Stimulated activated CD8-positive, alpha-beta memory T cell treated with anti-CD3 and anti-CD28 coated beads, Interleukin-7, amount 100 ng/mL, for 4 hours (primary cell): Measurements from ENCODE around the gene OPN5.
"Not testable (repeated sequence)": the region's sequence is repeated elsewhere in the genome, so short reads cannot be mapped to it uniquely, and the experiment has no call there.

Experiments
- DNase-seq, 2 donors: peaks; one replicate each; pipeline ENCODE4 v3.0.0-alpha.2; 2020; ENCODE audit warnings: low read depth in 2 of 2

OPN5 gene, protein sequence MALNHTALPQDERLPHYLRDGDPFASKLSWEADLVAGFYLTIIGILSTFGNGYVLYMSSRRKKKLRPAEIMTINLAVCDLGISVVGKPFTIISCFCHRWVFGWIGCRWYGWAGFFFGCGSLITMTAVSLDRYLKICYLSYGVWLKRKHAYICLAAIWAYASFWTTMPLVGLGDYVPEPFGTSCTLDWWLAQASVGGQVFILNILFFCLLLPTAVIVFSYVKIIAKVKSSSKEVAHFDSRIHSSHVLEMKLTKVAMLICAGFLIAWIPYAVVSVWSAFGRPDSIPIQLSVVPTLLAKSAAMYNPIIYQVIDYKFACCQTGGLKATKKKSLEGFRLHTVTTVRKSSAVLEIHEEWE

DNA sequence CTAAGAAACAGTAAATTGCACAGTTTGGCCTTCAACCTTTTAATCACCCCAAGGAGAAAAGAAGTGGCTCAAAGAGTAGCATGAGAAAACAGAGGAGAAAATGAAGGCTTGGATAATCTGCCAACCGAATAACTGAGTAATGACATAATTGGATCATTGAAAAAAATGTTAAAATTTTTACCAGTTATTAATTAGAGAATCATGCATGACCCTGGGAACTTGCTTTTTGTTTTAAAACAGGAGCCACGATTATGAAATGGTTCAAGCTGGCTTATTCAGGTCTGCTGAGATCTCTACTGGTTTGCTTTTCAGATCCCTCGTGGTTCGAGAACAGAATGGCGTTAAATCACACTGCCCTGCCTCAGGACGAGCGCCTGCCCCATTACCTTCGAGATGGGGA, at the start of gene OPN5:
Gene OPN5, plus strand, starts transcription at position 301 of the 400 bp plus-strand sequence. Its CDS starts 35 bp downstream, at position 336.
- DNase-seq = no peak

DNA sequence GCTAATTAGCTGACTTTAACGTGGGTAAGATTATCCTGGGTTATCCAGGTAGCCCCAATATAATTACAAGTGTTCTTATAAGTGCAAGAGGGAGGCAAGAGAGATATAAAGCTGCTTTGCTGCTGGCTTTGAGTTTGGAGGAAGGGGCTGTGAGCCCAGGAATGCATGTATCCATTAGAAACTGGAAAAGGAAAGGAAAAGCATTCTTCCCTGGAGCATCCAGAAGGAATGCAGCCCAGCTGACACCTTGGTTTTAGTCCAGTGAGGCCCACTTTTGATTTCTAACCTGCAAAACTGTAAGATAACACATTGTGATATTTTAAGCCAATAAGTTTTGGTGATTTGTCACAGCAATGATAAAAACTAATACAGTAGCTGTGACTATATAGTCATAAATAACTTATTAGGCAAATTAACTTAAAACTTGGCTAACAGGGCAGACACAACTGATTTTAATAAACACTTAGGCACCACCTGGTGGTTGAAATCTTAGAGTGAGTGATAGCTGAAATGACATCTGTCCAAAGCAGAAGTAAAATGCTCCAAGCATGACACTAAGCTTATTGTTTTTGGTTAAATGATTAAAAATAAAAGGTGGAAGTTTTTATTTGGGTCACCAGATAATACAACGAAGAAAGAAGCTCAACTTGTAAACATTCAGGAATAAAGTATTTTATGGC, 47.8 kb upstream of the OPN5 start:
- DNase-seq = no peak

DNA sequence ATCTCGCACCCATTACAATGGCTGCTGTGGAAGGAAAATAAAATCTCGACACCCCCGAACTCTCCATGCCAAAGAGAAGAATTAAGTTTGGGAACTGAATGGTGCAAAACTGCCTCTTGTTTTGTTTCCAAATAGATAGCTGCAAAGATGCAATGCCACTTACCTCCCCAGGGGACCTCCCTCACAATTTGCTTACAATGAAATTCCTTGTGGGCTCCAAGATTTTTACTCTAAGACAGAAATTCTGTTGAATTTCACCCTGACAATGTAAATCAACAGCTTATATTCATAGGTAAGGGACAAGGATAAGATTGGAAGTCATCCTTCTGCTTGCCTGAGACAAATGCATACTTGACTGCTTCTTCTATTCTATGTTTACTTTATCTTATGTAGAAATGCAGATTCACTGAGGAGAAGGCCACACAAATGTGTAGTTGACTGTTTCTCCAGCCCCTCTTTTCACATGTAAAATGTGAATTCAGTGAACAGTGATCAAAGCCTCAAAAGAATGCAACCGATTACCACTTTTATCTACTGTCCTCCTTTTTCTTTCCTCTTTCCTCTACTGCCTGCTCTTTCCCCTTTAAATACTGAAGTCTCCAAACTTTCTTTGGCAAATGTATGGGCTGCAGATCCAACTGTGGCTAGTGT, 46.9 kb upstream of the OPN5 start:
- DNase-seq = no peak

DNA sequence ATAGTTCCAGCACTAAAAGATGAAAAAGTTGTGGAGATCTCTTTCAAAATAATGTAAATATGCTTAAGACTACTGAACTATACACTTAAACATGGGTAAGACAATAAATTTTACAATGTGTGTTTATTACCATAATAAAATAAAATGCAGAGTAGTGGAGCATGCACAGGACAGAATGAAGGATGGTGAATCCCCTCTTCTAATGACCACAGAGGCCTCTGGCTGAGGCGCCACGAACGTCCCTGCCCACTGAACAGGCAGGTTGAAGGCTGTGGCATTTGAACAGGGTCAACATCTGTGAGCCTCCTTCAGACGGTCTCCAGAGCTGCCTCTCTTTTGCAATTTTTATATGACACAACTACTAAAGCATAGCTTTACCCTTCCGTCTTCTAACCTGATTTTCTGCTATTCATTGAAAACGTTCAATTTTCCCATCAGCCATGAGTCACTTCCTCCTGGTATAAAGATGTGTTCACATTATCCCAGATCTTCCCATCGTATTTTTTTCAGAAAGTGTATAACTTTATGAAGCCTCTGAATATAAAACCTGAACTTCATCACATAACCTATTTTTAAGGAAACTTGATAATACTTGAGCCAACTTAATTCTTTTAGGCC, 45.6 kb upstream of the OPN5 start:
- DNase-seq = no peak

DNA sequence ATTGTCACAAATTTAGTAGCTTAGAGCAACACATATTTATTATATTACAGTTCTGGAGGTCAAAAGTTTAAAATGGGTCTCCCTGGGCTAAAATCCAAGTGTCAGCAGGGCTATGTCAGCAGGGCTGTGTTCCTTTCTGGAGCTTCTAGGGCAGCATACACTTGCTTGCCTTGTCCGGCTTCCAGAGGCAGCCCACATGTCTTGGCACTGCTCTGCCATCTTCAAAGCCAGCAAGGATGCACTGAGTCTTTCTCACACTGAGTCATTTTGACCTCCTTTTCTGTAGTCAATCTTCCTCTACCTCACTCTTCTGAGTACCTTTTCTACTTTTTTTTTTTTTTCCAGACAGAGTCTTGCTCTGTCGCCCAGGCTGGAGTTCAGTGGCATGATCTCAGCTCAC, 44.4 kb upstream of the OPN5 start:
- DNase-seq = no peak

DNA sequence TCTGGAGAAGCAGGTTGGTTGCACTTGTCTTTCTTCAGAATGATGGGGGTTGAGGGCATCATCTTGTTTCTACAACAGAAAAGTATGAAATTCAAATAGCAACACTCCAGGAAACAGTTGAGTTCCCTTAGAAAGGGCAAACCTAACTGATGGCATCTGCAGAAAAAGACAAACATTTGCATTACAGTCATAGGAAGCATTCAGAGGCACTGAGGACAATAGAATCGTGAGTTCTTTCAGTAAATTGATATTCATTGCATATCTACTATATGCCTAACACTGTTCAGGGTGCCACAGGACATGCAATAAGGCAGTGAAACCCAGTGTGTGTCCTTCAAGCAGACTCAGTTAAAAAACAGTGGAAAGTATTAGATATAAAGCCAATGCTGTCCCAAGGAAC, 41.1 kb upstream of the OPN5 start:
- DNase-seq = no peak

DNA sequence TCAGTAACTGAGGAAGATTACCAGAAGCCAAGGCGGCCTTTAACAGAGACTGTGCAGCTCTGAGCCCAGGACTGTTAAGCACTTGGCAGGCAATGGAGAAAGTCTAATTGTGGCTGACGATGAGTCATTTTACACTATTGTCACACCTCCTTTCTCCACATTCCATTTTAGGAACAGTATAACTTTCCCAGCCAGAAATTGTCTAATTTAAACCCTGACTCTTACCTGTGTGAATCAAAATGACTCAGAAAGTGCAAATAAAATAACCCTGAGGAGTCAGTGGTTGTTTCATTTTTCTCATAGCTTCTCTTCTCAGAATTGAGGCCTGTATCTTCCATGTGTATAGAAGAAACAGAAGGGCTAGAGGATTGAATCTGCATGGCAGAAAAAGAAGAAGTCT, 40.0 kb upstream of the OPN5 start:
- DNase-seq = no peak

DNA sequence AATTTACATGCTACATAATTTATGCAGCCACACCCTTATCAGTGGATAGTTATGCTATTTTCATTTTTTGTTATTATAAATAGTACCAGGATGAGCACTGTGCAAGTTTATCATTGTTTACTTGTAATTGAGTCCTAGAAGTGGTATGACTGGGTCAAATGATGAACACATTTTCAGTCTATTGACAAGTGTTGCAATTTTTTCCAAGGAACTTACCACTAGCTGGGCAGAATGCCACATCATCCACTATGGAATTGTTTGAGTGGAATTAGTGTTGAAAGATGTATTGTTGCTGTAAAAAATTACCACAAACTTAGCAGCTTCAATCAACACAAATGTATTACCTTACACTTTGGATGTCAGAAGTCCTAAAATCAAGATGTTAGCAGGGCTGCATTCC, 38.1 kb upstream of the OPN5 start:
- DNase-seq = no peak

DNA sequence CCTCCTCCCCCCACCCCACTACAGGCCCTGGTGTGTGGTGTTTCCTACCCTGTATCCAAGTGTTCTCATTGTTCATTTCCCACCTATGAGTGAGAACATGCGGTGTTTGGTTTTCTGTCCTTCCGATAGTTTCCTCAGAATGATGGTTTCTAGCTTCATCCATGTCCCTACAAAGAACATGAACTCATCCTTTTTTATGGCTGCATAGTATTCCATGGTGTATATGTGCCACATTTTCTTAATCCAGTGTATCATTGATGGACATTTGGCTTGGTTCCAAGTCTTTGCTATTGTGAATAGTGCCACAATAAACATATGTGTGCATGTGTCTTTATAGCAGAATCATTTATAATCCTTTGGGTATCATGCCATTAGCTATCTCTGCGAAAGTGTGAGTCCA, 36.6 kb upstream of the OPN5 start:
- not testable (repeated sequence) for DNase-seq

- no peak for DNase-seq
Observed at GRCh38 chr6:47749757-47750156, 32.1 kb upstream of the OPN5 start.

DNA sequence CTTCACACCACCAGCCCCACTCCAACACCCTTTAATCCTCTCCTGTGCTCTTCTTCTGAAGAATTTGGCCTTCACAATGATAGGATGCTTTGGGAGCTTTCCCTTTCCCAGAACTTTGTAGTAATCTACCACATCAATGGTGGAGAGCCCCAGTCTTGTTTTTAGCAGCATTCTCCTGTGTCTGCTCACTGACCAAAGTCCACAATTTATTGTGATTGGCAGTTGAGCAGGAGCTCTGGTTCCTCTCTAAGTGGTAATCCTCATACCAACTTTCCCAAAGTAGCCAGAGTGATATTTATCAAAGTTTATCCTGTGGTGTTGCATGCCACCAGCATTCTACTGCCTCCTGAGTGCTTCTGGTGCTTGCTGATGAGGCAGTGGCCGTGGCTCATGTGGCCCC, 29.0 kb upstream of the OPN5 start:
- no peak for DNase-seq

DNA sequence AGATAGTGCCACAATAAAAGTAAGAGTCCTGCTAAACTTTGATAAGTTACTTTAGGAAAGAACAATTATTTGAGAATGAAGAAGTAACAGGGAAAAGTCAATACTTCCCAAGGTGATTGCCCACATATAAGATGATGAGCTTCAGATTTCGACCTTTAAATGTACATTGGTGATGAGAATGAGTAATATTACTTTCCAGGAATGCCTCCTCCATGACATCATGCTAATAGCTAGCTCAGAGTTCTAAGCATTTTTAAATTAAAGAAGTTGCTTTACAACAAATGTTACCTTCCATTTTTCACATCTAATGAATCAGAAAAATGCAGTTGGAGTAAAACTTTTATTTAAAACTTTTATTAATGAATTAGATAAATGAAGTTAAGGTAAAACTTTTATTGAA, 22.5 kb upstream of the OPN5 start:
- no peak for DNase-seq

- DNase-seq = no peak
Observed at GRCh38 chr6:47762502-47762901, 19.3 kb upstream of the OPN5 start.

GRCh38 chr6:47766445-47766844, 15.4 kb upstream of the OPN5 start:
- DNase-seq = no peak

DNA sequence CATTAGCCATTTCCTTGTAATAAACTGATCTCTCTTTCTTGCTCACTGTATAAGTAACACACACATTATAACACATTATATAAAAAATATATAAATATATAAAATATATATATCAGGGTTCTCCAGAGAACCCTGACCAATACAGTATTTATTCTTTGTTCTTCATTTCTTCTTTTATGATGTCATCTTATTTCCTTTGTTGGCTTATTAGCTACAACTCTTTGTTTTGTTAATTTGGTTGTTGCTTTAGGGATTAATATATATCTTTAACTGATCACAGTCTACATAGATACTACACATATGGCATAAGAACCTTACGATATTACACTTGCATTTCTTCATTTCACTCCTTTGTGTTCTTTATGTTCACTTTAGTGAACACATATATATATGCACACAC, 14.7 kb upstream of the OPN5 start:
- DNase-seq = no peak

DNA sequence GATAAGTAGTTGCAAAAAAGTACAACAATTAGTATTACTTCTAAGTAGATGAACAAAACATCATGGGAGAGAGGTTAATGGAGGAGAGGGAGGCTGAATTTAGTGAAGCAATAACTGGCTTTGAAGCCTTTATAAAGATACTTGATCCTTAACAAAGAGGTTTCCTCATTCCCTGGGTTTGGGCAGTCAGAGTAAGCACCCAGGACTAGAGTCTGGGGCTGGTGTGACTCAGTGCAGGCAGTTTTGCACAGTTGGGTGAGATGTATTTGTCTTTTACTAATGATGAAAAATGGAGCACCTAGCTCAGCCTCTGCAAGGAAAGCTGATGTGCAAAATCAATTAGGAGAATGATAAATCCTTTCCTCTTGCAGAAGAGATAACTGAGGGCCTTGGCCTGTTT, 11.8 kb upstream of the OPN5 start:
- DNase-seq = no peak

DNA sequence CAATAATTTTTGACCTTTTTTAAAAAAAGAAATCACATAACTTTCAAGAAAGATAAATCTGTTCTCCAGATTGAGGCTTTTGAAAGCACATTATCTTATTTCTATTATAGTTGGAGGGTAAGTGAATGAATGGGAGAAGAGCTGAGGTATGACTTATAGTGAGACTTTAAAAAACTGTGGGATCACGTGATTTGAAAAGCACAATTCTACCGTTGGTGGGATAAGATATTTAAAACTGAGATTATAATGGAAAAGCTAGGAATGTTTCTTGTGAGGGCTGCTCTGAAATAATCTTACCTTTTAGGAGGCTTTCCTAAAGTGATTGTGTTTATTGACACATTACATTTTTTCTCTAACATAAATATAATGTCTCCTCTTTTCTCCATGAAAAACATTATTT, 9.5 kb upstream of the OPN5 start:
- DNase-seq = no peak

DNA sequence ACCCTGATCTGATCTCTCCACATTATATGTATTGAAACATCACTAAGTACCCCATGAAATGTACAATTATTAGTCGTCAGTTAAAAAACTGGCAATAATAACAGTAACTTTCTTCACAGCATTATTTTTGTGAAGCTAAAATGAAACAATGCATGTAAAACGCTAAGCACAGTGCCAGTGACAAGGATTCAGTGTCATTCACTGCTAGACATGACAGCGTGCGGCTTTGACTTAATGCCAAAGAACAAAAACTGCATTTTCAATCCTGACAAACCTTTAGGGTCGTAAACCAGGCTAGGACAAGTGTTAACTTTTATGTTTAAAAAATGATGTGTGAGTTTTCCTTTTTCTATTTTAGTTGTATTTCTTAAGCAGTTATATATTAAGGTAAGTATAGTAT, 8.8 kb upstream of the OPN5 start:
- DNase-seq = no peak

DNA sequence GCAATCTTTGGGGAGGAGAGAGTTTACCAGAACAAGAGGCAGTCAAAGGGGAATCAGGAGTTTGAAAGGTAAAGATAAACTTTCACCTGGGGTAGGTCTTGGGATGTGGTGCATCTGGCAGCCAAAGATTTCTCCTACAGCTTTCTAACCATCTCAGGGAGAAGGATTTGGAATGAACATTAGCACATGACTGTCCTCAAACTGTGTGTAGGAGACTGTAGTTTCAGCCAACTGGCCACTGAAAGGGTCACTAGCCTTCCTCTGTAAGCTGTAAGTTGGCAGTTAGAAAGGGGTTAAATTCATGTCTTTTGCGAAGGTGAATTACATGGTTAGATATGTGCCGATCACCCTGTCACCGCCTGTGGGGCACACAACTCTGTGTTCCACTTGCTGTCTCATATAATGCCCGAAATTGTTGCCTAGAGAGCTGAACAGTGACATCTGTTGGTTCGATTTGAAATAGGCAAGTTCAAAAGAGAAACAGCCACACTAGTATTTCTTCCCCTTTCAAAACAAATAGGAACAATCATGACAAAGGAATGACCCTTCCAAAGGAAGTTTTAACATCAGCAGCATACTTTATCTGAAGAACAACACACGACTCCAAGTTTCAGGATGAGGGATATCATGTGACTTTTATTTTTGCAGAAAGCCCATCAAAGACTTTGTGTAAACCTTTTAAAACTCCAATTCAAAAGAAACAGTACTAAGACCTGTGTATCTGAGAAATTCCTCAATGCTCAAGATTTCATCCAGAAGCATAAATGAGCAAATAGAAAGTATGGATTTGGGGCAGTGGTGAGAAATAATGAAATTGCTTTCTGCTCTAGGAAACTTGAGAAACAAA, 1.1 kb upstream of the OPN5 start:
- peak in 1 of 2 donors; percentile 1 for DNase-seq

DNA sequence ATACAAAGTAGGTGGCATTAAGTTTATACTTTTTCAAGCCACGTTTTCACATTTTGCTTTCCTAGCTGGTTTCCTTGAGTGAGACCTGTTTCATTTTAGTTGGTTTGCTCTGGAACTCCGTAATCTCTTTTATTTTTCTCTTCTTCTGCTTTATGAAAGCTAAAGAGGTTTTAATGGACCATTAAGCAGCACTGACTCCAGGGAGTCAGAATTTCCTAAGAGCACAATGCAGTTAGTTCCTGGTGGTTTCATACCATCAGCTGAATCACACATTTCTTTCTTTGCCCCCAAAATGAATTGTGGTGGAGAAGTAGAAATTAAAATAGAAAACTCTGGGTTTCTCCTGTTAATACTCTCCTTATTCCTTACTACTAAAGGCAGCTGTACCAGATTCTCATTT, 3.4 kb downstream of the OPN5 start:
- DNase-seq = no peak

GRCh38 chr6:47787620-47788497, 6.0 kb downstream of the OPN5 start:
- peak; percentile 2 to 8 for DNase-seq
